GM12873 (cell line): ENCODE data around the gene TTC21A.

Experiments
- TF ChIP-seq, protein P1 (sequence below): IDR thresholded peaks from 2 replicates; pipeline ENCODE4 v1.5.1; 2012; ENCODE audit warnings: low read depth, mild to moderate bottlenecking, moderate library complexity, low read length, control low read depth; ENCODE audit not compliant: insufficient read depth; ENCODE audit errors: missing control alignments

Gene TTC21A

DNA sequence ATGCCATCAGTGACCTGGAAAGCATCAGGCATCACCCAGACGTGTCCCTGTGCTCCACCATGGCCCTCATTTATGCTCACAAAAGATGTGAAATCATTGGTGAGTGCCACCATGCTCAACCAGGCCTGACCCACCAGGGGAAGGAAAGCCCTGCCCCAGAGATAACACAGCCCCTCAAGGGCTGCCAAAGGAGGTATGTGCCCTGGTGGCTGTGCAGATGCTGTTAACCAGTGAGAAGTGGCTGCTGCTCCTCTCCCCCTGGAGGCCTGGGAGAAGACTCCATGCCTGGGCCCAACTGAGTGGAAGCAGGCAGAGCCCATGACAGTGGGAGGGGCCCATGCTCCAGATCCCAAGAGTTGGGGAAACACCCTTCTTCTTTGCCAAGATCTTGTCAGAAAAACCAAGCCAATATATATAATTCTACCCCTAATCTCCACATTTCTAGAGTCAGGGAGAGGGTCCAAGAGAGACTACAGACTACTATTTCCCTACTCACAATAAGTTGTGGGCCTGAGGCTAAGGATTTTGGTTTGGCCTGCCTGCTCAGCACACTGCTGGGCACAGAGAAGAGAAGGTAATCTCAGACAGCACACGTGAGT is 2.7 kb downstream of the TTC21A start:
- TF ChIP-seq, protein P1, sequence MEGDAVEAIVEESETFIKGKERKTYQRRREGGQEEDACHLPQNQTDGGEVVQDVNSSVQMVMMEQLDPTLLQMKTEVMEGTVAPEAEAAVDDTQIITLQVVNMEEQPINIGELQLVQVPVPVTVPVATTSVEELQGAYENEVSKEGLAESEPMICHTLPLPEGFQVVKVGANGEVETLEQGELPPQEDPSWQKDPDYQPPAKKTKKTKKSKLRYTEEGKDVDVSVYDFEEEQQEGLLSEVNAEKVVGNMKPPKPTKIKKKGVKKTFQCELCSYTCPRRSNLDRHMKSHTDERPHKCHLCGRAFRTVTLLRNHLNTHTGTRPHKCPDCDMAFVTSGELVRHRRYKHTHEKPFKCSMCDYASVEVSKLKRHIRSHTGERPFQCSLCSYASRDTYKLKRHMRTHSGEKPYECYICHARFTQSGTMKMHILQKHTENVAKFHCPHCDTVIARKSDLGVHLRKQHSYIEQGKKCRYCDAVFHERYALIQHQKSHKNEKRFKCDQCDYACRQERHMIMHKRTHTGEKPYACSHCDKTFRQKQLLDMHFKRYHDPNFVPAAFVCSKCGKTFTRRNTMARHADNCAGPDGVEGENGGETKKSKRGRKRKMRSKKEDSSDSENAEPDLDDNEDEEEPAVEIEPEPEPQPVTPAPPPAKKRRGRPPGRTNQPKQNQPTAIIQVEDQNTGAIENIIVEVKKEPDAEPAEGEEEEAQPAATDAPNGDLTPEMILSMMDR, result no peak

DNA sequence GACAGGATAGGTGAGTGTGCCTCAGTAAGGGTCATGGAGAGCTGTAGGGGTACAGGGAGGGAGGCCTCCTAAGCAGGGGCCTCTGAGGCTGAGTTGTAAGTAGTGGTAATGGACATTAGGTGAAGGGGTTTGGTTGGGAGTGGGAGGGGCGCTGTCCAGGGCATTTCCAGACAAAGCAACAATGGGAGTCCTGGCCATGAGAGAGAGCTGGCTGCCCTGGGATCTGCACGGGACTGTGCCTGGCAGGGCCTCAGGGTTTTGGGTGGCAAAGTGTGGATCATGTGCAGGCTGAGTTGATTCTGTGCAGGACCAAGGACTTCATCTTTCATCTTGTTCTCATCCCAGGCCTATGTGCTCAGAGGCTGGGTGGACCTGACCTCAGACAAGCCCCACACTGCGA is 4.6 kb downstream of the TTC21A start:
- TF ChIP-seq, protein P1, result no peak

DNA sequence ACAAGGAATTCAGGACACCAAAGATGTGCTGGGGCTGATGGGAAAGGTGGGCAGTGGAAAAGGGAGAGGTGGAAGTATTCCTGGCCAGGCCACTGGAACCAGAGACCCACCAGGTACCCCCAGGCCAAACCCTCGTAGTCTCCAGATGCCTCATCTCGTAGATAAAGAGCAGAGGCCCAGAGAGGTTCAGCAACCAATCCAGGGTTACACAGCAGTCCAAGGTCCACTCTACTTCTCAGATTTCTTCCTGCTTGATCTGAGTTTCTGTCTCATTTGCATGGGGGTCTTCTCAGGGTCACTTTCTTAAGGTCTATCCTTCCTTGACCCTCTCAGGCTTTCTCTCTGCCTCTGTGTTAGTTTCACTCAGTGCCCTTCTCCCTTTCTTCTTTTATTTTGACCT is 5.1 kb downstream of the TTC21A start:
- TF ChIP-seq, protein P1, result no peak

DNA sequence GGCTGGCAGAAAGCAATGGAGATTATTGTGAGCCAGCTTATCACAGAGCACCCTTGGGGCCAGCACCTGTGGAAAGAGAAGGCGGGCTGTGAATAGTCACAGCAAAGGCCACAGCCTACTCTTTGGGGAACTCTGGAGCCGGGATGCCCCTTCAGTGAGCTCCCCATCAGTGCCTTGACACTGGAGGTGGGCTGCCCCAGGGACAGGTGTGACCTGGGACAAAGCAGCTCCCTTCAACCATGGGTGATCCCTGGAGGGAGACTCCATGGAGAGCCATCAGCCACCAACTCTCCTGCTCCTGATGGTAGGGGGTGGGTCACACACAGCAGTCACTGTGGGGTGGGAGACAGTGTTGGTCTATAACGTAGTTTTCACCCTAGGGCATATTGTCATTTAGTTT is 5.8 kb downstream of the TTC21A start:
- TF ChIP-seq, protein P1, result no peak

DNA sequence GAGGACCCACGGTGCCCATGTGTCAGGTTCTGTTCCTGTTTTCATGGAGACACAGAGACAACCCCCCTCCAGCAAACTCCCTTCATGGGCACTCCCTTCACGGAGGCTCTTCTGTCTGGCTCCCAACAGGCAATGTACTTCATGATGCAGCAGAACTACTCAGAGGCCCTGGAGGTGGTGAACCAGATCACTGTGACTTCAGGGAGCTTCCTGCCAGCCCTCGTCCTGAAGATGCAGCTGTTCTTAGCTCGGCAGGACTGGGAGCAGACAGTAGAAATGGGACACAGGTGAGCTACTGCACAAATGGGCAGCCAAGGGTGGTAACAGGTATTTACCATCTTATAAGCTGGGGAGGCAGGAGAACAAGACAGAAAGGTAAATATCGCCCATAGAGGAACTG is 7.0 kb downstream of the TTC21A start:
- TF ChIP-seq, protein P1, result no peak

DNA sequence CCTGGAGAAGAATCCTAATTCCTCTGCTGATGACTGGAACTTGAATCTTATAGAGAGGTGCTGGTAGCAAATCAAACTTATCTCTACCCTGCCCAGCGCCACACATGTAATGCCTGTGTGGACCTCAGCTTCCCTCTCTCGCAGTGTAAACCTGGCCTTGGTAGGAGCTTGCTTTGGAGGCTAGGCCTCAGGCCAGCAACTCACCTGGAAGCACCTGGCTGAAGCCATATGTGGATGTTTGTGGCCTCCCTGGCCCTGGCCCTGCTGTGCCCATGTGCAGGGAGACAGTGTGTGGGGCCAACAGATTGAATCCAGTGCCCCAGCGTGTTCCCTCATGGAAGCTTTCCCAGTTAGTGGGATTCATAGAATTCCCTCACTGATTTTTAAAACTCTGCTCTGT is 8.4 kb downstream of the TTC21A start:
- TF ChIP-seq, protein P1, result no peak

DNA sequence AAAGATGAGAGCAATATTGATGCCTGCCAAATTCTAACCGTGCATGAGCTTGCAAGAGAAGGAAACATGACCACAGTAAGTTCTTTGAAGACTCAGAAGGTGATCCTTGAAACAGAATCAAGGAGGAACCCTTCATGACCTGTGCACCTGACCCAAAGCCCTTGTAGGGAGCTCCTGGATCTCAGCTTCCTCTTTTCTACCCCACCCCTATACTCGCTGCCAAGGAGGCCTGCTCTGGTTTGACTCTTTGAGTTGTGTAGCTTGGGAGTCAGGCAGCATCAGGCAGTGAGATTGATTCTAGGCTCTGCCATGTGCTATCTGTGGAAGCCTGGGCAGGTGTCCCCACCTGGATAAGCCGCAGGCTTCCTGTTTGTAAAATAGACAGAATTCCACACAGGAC is 10.6 kb downstream of the TTC21A start:
- TF ChIP-seq, protein P1, result no peak
